SH-SY5Y (cell line): ENCODE results near the gene PATE4.

ENCODE experiments used
- GATA2 ChIP-seq: IDR thresholded peaks from 2 replicates; pipeline ENCODE4 v1.6.1; 2011; ENCODE audit warnings: mild to moderate bottlenecking, low read depth, low read length
- GATA3 ChIP-seq: IDR thresholded peaks from 2 replicates; pipeline ENCODE4 v1.6.1; 2011; ENCODE audit warnings: low read depth, mild to moderate bottlenecking, low read length, moderate library complexity

GRCh38 chr11:125872138-125872491 lies 39.0 kb downstream of the PATE4 start:
- TF ChIP-seq GATA2 = no peak
- no peak for TF ChIP-seq GATA3
